Activated naive CD8-positive, alpha-beta T cell treated with anti-CD3 and anti-CD28 coated beads, Interleukin-2, amount 50 U/mL, for 16 hours (primary cell): ENCODE data around the gene TFEB.

Experiments
- DNase-seq: peaks from one replicate; pipeline ENCODE4 v3.0.0-alpha.2; 2020; ENCODE audit warnings: low read depth, low spot score

The TFEB gene

GRCh38 chr6:41735427-41736185 is at the start of gene TFEB:
TSS of gene TFEB (minus strand) at chr6:41735608. CDS start at chr6:41691213, 44,395 bp downstream.
- DNase-seq, result peak; percentile 86

GRCh38 chr6:41784581-41785171 is 49.3 kb upstream of the TFEB start:
- DNase-seq, result no peak

GRCh38 chr6:41783106-41783780 is 47.8 kb upstream of the TFEB start:
- DNase-seq, result no peak

GRCh38 chr6:41781366-41781730 is 45.9 kb upstream of the TFEB start:
- DNase-seq, result no peak

GRCh38 chr6:41780551-41781365 is 45.4 kb upstream of the TFEB start, which contains the start of gene PRICKLE4:
TSS of gene PRICKLE4 (plus strand) at chr6:41780782. CDS start at chr6:41783474, 2,692 bp downstream.
- no peak for DNase-seq

- DNase-seq, result peak; percentile 98
These were observed 44.6 kb upstream of the TFEB start, which contains the start of gene FRS3 for GRCh38 chr6:41779788-41780550. TSS of gene FRS3 (minus strand) at chr6:41779900. CDS start at chr6:41776987, 2,913 bp downstream.

- no peak for DNase-seq
These were observed 43.9 kb upstream of the TFEB start for GRCh38 chr6:41779336-41779735.

- DNase-seq, result no peak
These were observed 43.5 kb upstream of the TFEB start for GRCh38 chr6:41778895-41779294.

- DNase-seq, result no peak
These were observed 42.3 kb upstream of the TFEB start for GRCh38 chr6:41777551-41778285.

GRCh38 chr6:41775293-41775882 is 40.0 kb upstream of the TFEB start:
- no peak for DNase-seq

GRCh38 chr6:41774841-41775240 is 39.4 kb upstream of the TFEB start:
- no peak for DNase-seq

- no peak for DNase-seq
These were observed 35.9 kb upstream of the TFEB start for GRCh38 chr6:41771058-41771983.

GRCh38 chr6:41770381-41771057 is 35.1 kb upstream of the TFEB start:
- no peak for DNase-seq

- DNase-seq, result no peak
These were observed 34.0 kb upstream of the TFEB start for GRCh38 chr6:41769376-41769775.

- DNase-seq, result no peak
These were observed 33.3 kb upstream of the TFEB start for GRCh38 chr6:41768545-41769308.

- DNase-seq, result no peak
These were observed 31.9 kb upstream of the TFEB start for GRCh38 chr6:41767112-41767833.
